ENCODE measurements around the gene KCNQ1. TPM values are rescaled to one million over a fixed set of nuclear protein-coding genes. Genes with fewer than 3 reads are reported as not detected.

Gene KCNQ1
- total RNA-seq, 2 donors from 2014 or later: 51.4 to 55.8 TPM

- H3K27ac ChIP-seq: no peak overlapping the region
- no peak overlapping the region for H3K9ac ChIP-seq (ENCODE audit: low read depth in 2 of 2, low read length in 2 of 2)
- no peaks in the 10 kb centered on the region for H3K9me3 ChIP-seq
- TF ChIP-seq CTCF (IDR thresholded peaks at IDR 0.05): no peak
- no peaks in the 10 kb centered on the region for H3K27me3 ChIP-seq
- H3K36me3 ChIP-seq: no peaks in the 10 kb centered on the region
- H3K4me3 ChIP-seq: no peak overlapping the region
- intact Hi-C loops (cut with DNase I): no loop called here
- no peak for DNase-seq
- H3K4me1 ChIP-seq: peaks cover 4% of the 10 kb centered on the region
These were observed 365.8 kb downstream of the KCNQ1 start for GRCh38 chr11:2810411-2811205.

GRCh38 chr11:2811206-2812091 is 366.6 kb downstream of the KCNQ1 start:
- no peak for DNase-seq
- H3K27me3 ChIP-seq: no peaks in the 10 kb centered on the region
- H3K36me3 ChIP-seq: no peaks in the 10 kb centered on the region
- no peak for TF ChIP-seq CTCF (IDR thresholded peaks at IDR 0.05)
- peaks cover 4% of the 10 kb centered on the region for H3K4me1 ChIP-seq
- no peak overlapping the region for H3K27ac ChIP-seq
- H3K9me3 ChIP-seq: no peaks in the 10 kb centered on the region
- no peak overlapping the region for H3K4me3 ChIP-seq
- H3K9ac ChIP-seq (ENCODE audit: low read depth in 2 of 2, low read length in 2 of 2): no peak overlapping the region
- intact Hi-C loops (cut with DNase I): no loop called here

GRCh38 chr11:2812371-2812991 is 367.7 kb downstream of the KCNQ1 start:
- Histone ChIP-seq H3K9ac (ENCODE audit: low read depth in 2 of 2, low read length in 2 of 2) (no peak overlapping the region), H3K9me3 (no peaks in the 10 kb centered on the region), H3K36me3 (no peaks in the 10 kb centered on the region), H3K4me1 (peaks cover 4% of the 10 kb centered on the region), H3K27ac (no peak overlapping the region), H3K27me3 (no peaks in the 10 kb centered on the region), H3K4me3 (no peak overlapping the region)
- intact Hi-C loops (cut with DNase I): no loop called here
- no peak for DNase-seq
- TF ChIP-seq CTCF (IDR thresholded peaks at IDR 0.05): no peak

- H3K9ac ChIP-seq (ENCODE audit: low read depth in 2 of 2, low read length in 2 of 2): no peak overlapping the region
- no peak for DNase-seq
- H3K9me3 ChIP-seq: no peaks in the 10 kb centered on the region
- no peaks in the 10 kb centered on the region for H3K36me3 ChIP-seq
- no peak for TF ChIP-seq CTCF (IDR thresholded peaks at IDR 0.05)
- H3K27me3 ChIP-seq: no peaks in the 10 kb centered on the region
- peaks cover 4% of the 10 kb centered on the region for H3K4me1 ChIP-seq
- no peak overlapping the region for H3K4me3 ChIP-seq
- H3K27ac ChIP-seq: no peak overlapping the region
- intact Hi-C loops (cut with DNase I): no loop called here
These were observed 368.5 kb downstream of the KCNQ1 start for GRCh38 chr11:2813141-2813908.

GRCh38 chr11:2813968-2814367 is 369.2 kb downstream of the KCNQ1 start:
- no peaks in the 10 kb centered on the region for H3K36me3 ChIP-seq
- H3K27ac ChIP-seq: no peak overlapping the region
- H3K9ac ChIP-seq (ENCODE audit: low read depth in 2 of 2, low read length in 2 of 2): no peak overlapping the region
- H3K27me3 ChIP-seq: no peaks in the 10 kb centered on the region
- peaks cover 4% of the 10 kb centered on the region for H3K4me1 ChIP-seq
- no peak for DNase-seq
- intact Hi-C loops (cut with DNase I): no loop called here
- H3K4me3 ChIP-seq: no peak overlapping the region
- no peaks in the 10 kb centered on the region for H3K9me3 ChIP-seq
- no peak for TF ChIP-seq CTCF (IDR thresholded peaks at IDR 0.05)
